ENCODE results near the gene RASGRP4.
A peak's percentile ranks its signal among the peaks of the same experiment; 100 is the strongest.

The RASGRP4 gene

GRCh38 chr19:38371081-38371480 lies 54.9 kb downstream of the RASGRP4 start:
- no peak overlapping the region for H3K27ac ChIP-seq (ENCODE audit: extremely low read depth, low read depth, low read length)
- H3K4me3 ChIP-seq (ENCODE audit: low read depth, low read length): no peak overlapping the region
- TF ChIP-seq SCRT2 (tag by site-specific recombination; IDR thresholded peaks at IDR 0.05): 0 out of 2 replicates have a peak, but pooled peaks have one; percentile 10
- TF ChIP-seq ZXDB (tag by site-specific recombination; IDR thresholded peaks at IDR 0.05): no peak
- TF ChIP-seq, protein P1, sequence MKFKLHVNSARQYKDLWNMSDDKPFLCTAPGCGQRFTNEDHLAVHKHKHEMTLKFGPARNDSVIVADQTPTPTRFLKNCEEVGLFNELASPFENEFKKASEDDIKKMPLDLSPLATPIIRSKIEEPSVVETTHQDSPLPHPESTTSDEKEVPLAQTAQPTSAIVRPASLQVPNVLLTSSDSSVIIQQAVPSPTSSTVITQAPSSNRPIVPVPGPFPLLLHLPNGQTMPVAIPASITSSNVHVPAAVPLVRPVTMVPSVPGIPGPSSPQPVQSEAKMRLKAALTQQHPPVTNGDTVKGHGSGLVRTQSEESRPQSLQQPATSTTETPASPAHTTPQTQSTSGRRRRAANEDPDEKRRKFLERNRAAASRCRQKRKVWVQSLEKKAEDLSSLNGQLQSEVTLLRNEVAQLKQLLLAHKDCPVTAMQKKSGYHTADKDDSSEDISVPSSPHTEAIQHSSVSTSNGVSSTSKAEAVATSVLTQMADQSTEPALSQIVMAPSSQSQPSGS (tag by site-specific recombination; IDR thresholded peaks at IDR 0.05; ENCODE audit: low read depth): no peak
- ChIA-PET CTCF (interaction anchor here (0.6 to 1.8 kb wide), 4 partner anchors 35 to 392 kb away, joined by 3 to 8 read pairs (median 4); no protein-coding TSS in a partner anchor), POLR2A (interaction anchor here (1.5 kb wide), 1 partner anchor 17 kb away, joined by 3 read pairs; the partner anchor contains the start of gene GGN)
- H3K4me1 ChIP-seq (ENCODE audit: control insufficient read depth, insufficient read depth, low read length): peaks cover 15% of the 10 kb centered on the region
- H3K9me3 ChIP-seq (ENCODE audit: control insufficient read depth, insufficient read depth, low read depth, low read length): no peaks in the 10 kb centered on the region
- peaks cover 2 to 3% of the 10 kb centered on the region in 2 experiments; a peak in 2 of 3 replicates for H3K36me3 ChIP-seq (ENCODE audit: control insufficient read depth in 2 of 2, insufficient read depth in 1 of 2, low read length in 2 of 2)

DNA sequence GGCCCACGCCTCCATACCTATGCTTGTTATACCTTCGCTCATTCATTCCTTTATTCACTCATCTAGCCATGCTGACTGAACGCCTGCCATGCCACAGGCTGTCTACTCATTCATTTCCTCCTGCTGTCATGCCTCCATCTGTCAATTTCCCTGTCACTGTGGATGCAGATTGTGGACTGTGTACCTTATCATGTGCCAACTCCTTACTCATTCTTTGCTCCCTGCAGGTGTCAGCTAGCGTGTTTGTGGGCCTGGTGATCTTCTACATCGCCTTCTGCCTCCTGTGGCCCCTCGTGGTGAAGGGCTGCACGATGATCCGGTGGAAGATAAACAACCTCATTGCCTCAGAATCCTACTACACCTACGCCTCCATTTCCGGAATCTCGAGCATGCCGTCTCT lies 55.7 kb downstream of the RASGRP4 start:
- CTCF ChIA-PET: interaction anchor here (0.8 to 1.8 kb wide), 3 partner anchors 34 to 228 kb away, joined by 3 to 8 read pairs (median 5); no protein-coding TSS in a partner anchor
- H3K4me1 ChIP-seq (ENCODE audit: control insufficient read depth, insufficient read depth, low read length): peaks cover 7% of the 10 kb centered on the region
- H3K36me3 ChIP-seq (ENCODE audit: control insufficient read depth in 2 of 2, insufficient read depth in 1 of 2, low read length in 2 of 2): no peaks in the 10 kb centered on the region
- TF ChIP-seq ZIC2 (tag by site-specific recombination; IDR thresholded peaks at IDR 0.05) (peak; percentile 36; the same call in 1 of the 2 replicates), ZNF148 (tag by site-specific recombination; IDR thresholded peaks at IDR 0.05; ENCODE audit: borderline replicate concordance) (no peak)
- POLR2A ChIA-PET: interaction anchor here (1.5 kb wide), 1 partner anchor 17 kb away, joined by 3 read pairs; the partner anchor contains the start of gene GGN
- no peak overlapping the region for H3K27ac ChIP-seq (ENCODE audit: extremely low read depth, low read depth, low read length)
- no peaks in the 10 kb centered on the region for H3K9me3 ChIP-seq (ENCODE audit: control insufficient read depth, insufficient read depth, low read depth, low read length)
- no peak overlapping the region for H3K4me3 ChIP-seq (ENCODE audit: low read depth, low read length)

GRCh38 chr19:38369584-38369983 lies 56.4 kb downstream of the RASGRP4 start:
- no peaks in the 10 kb centered on the region for H3K9me3 ChIP-seq (ENCODE audit: control insufficient read depth, insufficient read depth, low read depth, low read length)
- no peak overlapping the region for H3K4me3 ChIP-seq (ENCODE audit: low read depth, low read length)
- H3K36me3 ChIP-seq (ENCODE audit: control insufficient read depth in 2 of 2, insufficient read depth in 1 of 2, low read length in 2 of 2): no peaks in the 10 kb centered on the region
- ChIA-PET CTCF (interaction anchor here (1.8 kb wide), 1 partner anchor 34 kb away, joined by 5 read pairs; no protein-coding TSS in a partner anchor), POLR2A (interaction anchor here (1.5 kb wide), 1 partner anchor 18 kb away, joined by 3 read pairs; the partner anchor contains the start of gene GGN)
- peaks cover 6% of the 10 kb centered on the region for H3K4me1 ChIP-seq (ENCODE audit: control insufficient read depth, insufficient read depth, low read length)
- TF ChIP-seq ZNF555 (tag by site-specific recombination; conservative IDR thresholded peaks at IDR 0.05) (no peak), ZNF747 (tag by site-specific recombination; IDR thresholded peaks at IDR 0.05) (peak; percentile 93; the same call in 1 of the 2 replicates), SCRT1 (tag by site-specific recombination; IDR thresholded peaks at IDR 0.05; ENCODE audit: borderline replicate concordance) (peak; percentile 69; the same call in 1 of the 2 replicates), ZNF366 (tag by site-specific recombination; conservative IDR thresholded peaks at IDR 0.05) (peak; percentile 57), ZNF354C (tag by site-specific recombination; IDR thresholded peaks at IDR 0.05; ENCODE audit: borderline replicate concordance, low read depth) (no peak), SCRT2 (tag by site-specific recombination; IDR thresholded peaks at IDR 0.05) (peak; percentile 61; the same call in 1 of the 2 replicates), ZNF248 (tag by site-specific recombination; IDR thresholded peaks at IDR 0.05) (0 out of 2 replicates have a peak, but pooled peaks have one; percentile 42)
- no peak overlapping the region for H3K27ac ChIP-seq (ENCODE audit: extremely low read depth, low read depth, low read length)

- TF ChIP-seq KLF16 (tag by site-specific recombination; IDR thresholded peaks at IDR 0.05) (no peak), SCRT1 (tag by site-specific recombination; IDR thresholded peaks at IDR 0.05; ENCODE audit: borderline replicate concordance) (no peak), ZNF184 (tag by site-specific recombination; IDR thresholded peaks at IDR 0.05) (no peak), ZNF610 (tag by site-specific recombination; IDR thresholded peaks at IDR 0.05; ENCODE audit: borderline replicate concordance) (no peak), ZBTB49 (tag by site-specific recombination; IDR thresholded peaks at IDR 0.05; ENCODE audit: low read depth) (no peak)
- peaks cover 5% of the 10 kb centered on the region for H3K4me1 ChIP-seq (ENCODE audit: control insufficient read depth, insufficient read depth, low read length)
- no peak overlapping the region for H3K27ac ChIP-seq (ENCODE audit: extremely low read depth, low read depth, low read length)
- no peaks in the 10 kb centered on the region for H3K9me3 ChIP-seq (ENCODE audit: control insufficient read depth, insufficient read depth, low read depth, low read length)
- CTCF ChIA-PET: interaction anchor here (1.4 kb wide), 1 partner anchor 133 kb away, joined by 6 read pairs; no protein-coding TSS in a partner anchor
- POLR2A ChIA-PET: interaction anchor here (1.1 kb wide), 1 partner anchor 30 kb away, joined by 3 read pairs; no protein-coding TSS in a partner anchor
- no peaks in the 10 kb centered on the region; a peak in 1 of 3 replicates for H3K36me3 ChIP-seq (ENCODE audit: control insufficient read depth in 2 of 2, insufficient read depth in 1 of 2, low read length in 2 of 2)
- H3K4me3 ChIP-seq (ENCODE audit: low read depth, low read length): no peak overlapping the region
These were observed 59.0 kb downstream of the RASGRP4 start for GRCh38 chr19:38367041-38367440.
